ENCODE results near the gene TMBIM1.
"Not testable (repeated sequence)": the region's sequence is repeated elsewhere in the genome, so short reads cannot be mapped to it uniquely, and the experiment has no call there.

GRCh38 chr2:218311541-218312266, 19.4 kb upstream of the TMBIM1 start:
- not testable (repeated sequence) for TF ChIP-seq CTCF, POLR2A, POLR2AphosphoS5 (IDR thresholded peaks at IDR 0.05)
